IPS DF 6.9 (cell line): ENCODE measurements around the gene RNASEL.

Source experiments
- DNase-seq: peaks from one replicate; pipeline ENCODE4 v3.0.0-alpha.2; 2013; ENCODE audit warnings: low read depth, low spot score
- H3K27ac ChIP-seq: one replicate; pipeline ENCODE4 v1.5.1; 2013; ENCODE audit warnings: low read length, control low read depth
- H3K27me3 ChIP-seq: 2 replicates; pipeline ENCODE4 v1.6.1; 2013; ENCODE audit warnings: mild to moderate bottlenecking, low read length; ENCODE audit not compliant: control insufficient read depth, insufficient read depth
- H3K36me3 ChIP-seq: 2 replicates; pipeline ENCODE4 v1.6.1; 2013; ENCODE audit warnings: low read length; ENCODE audit not compliant: control insufficient read depth, insufficient read depth
- H3K4me1 ChIP-seq: 2 replicates; pipeline ENCODE4 v1.6.1; 2013; ENCODE audit warnings: low read length; ENCODE audit not compliant: control insufficient read depth, insufficient read depth
- H3K4me3 ChIP-seq: 2 replicates; pipeline ENCODE4 v1.5.1; 2013; ENCODE audit warnings: mild to moderate bottlenecking, low read length
- H3K9me3 ChIP-seq: 2 replicates; pipeline ENCODE4 v1.6.1; 2013; ENCODE audit warnings: low read length, inconsistent platforms; ENCODE audit not compliant: control insufficient read depth, insufficient read depth
- WGBS: extraction: QIAGEN DNeasy Blood & Tissue Kit; methylation state at CpG from one replicate; pipeline ENCODE4 v1.1.7; 2013; ENCODE audit warnings: mixed read lengths, missing lambda C conversion rate; ENCODE audit not compliant: insufficient read length, insufficient coverage; 5-methylcytosine and 5-hydroxymethylcytosine counted together

RNASEL gene

DNA sequence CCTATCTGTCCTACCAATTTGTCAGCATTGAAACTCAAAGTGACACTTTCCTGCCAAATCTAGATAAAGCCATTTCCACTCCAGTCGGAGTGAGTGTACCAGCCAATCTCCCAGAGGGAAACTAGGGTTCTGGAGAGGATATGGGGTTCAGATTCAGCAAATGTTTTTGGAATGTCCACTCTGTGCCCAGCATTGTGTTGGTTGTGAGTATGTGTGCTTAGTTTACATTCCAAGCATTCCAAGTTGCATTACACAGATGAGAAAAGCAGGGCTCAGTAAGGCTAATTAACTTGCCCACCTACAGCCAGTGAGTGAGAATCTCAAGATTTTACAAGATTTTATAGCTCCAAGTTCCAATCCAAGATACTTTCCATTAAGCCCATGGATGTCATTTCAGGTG lies 41.5 kb upstream of the RNASEL start:
- no peak overlapping the region for H3K4me3 ChIP-seq
- no CpG with 5 or more reads among the region's 1 CpG for WGBS
- H3K27me3 ChIP-seq = no peaks in the 10 kb centered on the region
- no peaks in the 10 kb centered on the region for H3K36me3 ChIP-seq
- no peaks in the 10 kb centered on the region; the same call in 1 of the 2 replicates for H3K4me1 ChIP-seq
- no peak overlapping the region for H3K27ac ChIP-seq
- H3K9me3 ChIP-seq = no peaks in the 10 kb centered on the region
- DNase-seq = no peak

DNA sequence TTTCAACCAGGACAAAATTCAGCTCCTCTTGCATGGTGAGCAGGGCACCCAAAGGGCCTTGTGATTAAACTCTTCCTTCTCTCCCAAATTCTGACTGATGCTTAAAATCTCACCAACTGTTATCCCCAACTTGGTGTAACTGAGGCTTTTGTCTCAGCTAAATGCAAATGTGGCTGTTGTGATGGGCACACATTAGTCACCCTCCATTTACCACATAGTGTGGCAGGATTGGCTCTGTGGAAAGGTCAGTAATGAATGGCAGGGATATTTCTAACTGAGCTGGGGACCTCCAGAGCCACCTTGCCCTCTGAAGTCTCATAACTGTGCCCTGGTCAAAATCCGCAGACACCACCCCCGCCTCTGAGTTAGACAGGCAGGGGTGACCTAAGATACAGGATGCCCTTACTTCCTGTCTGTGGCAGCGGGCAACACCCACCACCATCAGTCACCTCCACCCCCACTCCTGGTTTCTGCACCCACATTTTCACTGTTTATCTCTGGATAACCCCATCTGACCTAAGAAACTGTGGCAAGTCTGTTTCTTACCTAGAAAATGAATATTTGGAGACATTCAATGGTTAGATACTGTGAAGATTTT lies 40.5 kb upstream of the RNASEL start:
- no peak overlapping the region for H3K27ac ChIP-seq
- no peaks in the 10 kb centered on the region for H3K36me3 ChIP-seq
- H3K27me3 ChIP-seq = no peaks in the 10 kb centered on the region
- H3K9me3 ChIP-seq = no peaks in the 10 kb centered on the region
- H3K4me3 ChIP-seq = no peak overlapping the region
- no peak for DNase-seq
- WGBS = no CpG with 5 or more reads among the region's 3 CpGs
- H3K4me1 ChIP-seq = no peaks in the 10 kb centered on the region; the same call in 1 of the 2 replicates

DNA sequence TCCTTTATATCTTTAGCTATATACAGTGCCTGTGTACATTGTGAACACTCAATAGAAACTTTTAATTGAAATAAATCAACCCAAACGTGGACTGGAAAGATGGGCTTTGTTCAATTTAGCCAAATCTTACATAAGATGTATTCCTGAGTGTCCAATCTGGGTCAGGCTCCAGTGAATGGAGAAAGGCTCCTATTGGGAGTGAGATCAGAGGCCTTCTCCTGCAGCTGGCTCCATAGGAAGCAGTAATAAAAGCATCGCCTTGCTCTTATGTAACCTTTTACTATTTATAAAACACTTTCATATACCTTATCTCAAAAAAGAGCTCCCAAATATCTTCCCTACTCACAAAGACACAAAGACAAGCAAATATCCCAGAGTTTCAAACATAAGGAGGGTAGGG lies 40.0 kb upstream of the RNASEL start:
- Histone ChIP-seq H3K9me3 (no peaks in the 10 kb centered on the region), H3K4me3 (no peak overlapping the region), H3K36me3 (no peaks in the 10 kb centered on the region), H3K4me1 (no peaks in the 10 kb centered on the region; the same call in 1 of the 2 replicates), H3K27ac (no peak overlapping the region), H3K27me3 (no peaks in the 10 kb centered on the region)
- WGBS = 100% methylated on average over 1 of the region's 2 CpGs
- no peak for DNase-seq

DNA sequence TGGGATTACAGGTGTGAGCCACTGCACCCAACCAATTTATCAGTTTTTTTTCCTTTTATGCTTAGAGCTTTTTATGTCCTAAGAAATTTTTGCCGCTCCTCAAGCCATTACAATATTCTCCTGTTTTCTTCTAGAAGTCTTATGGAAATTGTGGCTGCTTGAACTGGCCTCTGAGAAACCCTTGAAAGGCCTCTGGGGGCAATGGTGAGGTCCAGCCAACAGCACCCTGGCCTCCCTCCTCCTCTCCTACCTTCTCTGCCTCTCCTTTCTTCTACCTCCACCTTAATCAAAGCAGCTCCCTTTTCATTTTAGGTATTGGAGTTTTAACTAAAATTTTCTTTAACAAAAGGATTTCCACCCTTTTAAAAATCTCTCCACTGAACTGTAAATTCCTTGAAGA lies 39.6 kb upstream of the RNASEL start:
- H3K4me1 ChIP-seq = no peaks in the 10 kb centered on the region; the same call in 1 of the 2 replicates
- WGBS = no CpG with 5 or more reads among the region's 1 CpG

DNA sequence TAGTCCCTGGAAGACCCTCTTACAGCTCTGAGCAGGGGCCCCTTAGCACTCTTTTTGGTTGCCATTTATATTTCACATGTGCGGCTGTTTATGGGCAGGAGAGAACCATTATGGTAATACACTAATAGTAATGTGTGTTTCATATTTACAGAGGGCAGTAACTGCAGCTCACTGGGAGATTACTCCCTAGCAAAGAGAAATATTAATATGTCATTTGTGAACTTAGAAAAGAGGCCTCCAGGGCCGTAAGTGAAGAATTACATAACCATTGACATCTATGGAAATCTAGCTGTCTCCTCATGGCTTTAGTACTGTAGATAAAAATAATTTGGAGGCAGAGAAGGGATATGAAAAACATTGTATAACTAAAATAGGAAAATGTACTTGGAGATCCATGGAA lies 38.6 kb upstream of the RNASEL start:
- DNase-seq = no peak
- H3K4me1 ChIP-seq = peaks cover 2% of the 10 kb centered on the region; the same call in 1 of the 2 replicates
- no peak overlapping the region for H3K27ac ChIP-seq
- no peak overlapping the region for H3K4me3 ChIP-seq
- no CpG with 5 or more reads among the region's 2 CpGs for WGBS
- H3K27me3 ChIP-seq = no peaks in the 10 kb centered on the region
- H3K36me3 ChIP-seq = no peaks in the 10 kb centered on the region
- H3K9me3 ChIP-seq = no peaks in the 10 kb centered on the region

More for the DNA sequence above, 39.6 kb upstream of the RNASEL start:
- H3K4me3 ChIP-seq = no peak overlapping the region
- no peaks in the 10 kb centered on the region for H3K9me3 ChIP-seq
- DNase-seq = no peak
- no peak overlapping the region for H3K27ac ChIP-seq
- no peaks in the 10 kb centered on the region for H3K27me3 ChIP-seq
- no peaks in the 10 kb centered on the region for H3K36me3 ChIP-seq

DNA sequence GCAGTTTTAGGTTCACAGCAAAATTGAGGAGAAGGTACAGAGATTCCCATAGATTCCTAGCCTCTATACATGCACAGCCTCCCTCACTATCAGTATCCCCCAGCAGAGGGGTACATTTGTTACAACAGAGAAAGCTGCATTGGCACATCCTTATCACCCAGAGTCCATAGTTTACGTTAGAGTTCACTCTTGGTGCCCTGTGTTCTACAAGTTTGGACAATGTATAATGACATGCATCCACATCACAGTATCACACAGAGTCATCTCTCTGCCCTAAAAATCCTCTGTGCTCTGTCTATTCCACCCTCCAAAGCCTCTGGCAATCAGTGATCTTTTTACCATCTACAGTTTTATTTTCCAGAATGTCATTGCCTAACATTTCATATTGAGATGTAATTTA lies 37.5 kb upstream of the RNASEL start:
- Histone ChIP-seq H3K4me3 (no peak overlapping the region), H3K27ac (no peak overlapping the region), H3K36me3 (no peaks in the 10 kb centered on the region), H3K4me1 (peaks cover 2% of the 10 kb centered on the region; the same call in 1 of the 2 replicates), H3K9me3 (no peaks in the 10 kb centered on the region), H3K27me3 (no peaks in the 10 kb centered on the region)
- WGBS = no CpG with 5 or more reads among the region's 1 CpG
- DNase-seq = no peak

DNA sequence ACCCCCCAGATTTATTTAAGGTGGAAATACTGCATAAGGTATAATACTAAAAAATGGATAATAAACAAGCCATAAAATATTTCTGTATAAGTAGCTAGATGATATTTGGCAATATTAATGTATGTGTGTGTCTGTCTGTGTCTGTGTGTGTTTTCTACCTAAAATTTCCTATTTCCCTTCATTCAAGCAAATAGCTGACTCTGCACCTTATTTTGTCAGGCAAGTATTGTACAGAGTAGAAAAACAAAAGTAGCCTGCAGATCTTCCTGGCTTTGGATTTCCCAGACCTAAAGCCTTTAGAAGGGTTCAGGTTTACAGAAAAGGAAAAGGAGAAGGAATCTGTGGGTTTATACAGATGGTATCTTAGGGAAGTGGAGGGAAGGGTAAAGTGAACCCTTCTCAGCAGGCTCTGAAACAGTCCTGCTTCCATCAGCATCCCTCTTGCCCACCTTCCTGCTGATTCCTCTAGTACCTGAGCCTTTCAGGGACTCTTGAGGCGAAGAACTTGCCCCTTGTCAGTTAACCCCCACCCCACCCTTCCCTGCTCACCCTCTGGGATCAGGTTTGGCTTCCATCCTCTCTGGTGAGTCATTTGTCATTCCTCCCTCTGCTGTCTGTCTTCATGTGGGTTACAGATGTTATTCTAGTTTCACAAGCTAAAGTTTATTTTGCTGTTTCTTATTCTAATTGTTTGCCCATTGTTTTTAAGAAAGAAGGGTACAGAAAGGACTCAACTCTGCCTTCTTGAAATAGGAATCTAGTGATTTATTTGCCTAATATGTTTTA lies 36.9 kb upstream of the RNASEL start:
- Histone ChIP-seq H3K36me3 (no peaks in the 10 kb centered on the region), H3K27me3 (no peaks in the 10 kb centered on the region), H3K4me1 (peaks cover 2% of the 10 kb centered on the region; the same call in 1 of the 2 replicates), H3K4me3 (no peak overlapping the region), H3K9me3 (no peaks in the 10 kb centered on the region), H3K27ac (no peak overlapping the region)
- no CpG with 5 or more reads among the region's 1 CpG for WGBS
- no peak for DNase-seq

DNA sequence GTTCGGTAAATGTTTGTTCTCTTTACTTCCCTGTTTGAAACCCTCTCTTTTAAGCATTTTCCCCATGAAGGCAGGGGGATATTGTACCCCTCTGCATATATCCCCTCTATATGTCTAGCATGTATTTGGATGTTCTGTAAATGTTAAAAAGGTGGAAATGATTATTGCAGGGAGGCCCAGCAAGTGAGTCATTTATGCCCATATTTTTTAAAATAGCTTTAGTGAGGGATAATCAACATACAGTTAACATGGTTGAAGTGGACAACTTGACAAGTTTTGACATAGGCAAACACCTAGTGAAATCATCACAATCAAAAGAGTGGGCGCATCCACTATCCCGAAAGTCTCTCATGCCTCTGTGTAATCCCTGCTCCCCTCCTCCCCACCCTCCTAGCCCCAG lies 36.0 kb upstream of the RNASEL start:
- Histone ChIP-seq H3K4me3 (no peak overlapping the region), H3K4me1 (0 out of 2 replicates have a peak, but pooled peaks cover 2% of the 10 kb centered on the region), H3K27me3 (no peaks in the 10 kb centered on the region), H3K36me3 (no peaks in the 10 kb centered on the region), H3K9me3 (no peaks in the 10 kb centered on the region), H3K27ac (no peak overlapping the region)
- 100% methylated on average over 1 of the region's 3 CpGs for WGBS
- no peak for DNase-seq

DNA sequence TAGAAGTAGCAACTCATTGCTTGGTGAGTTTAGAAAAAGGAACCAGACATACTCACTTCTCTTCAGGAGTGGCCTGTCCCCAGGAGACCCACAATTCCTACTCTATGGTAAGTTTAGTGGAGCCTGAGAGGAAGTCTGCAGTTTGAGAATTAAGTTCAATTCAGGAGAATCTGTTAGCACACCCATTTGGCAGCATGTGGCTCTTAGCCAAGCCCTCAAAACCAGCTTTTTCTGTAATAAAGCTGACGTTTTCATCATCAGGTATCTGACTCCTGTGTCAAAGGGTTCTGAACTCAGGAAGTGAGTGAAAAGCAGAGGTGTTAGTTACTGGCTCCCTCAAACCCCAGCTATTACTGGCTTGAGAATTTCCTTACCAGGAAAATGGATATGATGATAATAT lies 35.5 kb upstream of the RNASEL start:
- no peaks in the 10 kb centered on the region for H3K36me3 ChIP-seq
- no CpG with 5 or more reads among the region's 1 CpG for WGBS
- H3K4me1 ChIP-seq = 0 out of 2 replicates have a peak, but pooled peaks cover 2% of the 10 kb centered on the region
- no peak for DNase-seq
- H3K27me3 ChIP-seq = no peaks in the 10 kb centered on the region
- no peak overlapping the region for H3K4me3 ChIP-seq
- no peak overlapping the region for H3K27ac ChIP-seq
- no peaks in the 10 kb centered on the region for H3K9me3 ChIP-seq

DNA sequence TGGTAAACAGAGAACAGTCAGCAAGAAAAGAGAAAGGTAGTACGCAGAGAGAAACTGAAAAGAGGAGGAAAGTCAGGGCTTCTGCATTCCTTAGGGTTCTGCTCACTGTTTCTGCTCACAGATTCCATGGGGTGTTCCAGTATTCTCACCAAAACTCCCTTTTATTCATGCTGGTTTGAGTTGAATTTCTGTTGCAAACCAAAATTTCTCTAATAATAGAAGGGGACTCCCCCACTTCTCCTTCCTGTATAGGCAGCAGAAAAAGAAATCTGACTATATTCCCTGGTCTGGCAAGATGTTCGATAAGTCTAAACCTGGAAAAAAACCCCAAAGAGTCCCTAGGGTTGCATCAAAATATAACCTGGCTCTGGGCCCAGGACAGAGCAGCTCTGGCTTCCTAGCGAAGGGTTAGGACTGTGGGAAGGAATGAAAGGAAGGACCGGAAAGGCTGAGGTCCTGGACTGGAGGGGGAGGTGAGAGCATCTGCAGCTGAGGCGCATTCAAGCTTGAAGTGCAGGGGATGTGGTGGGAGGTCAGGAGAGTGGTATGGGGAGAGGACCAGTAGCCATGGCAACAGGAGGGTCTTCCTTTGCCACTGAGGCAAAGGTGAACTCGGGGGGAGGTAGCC lies 34.0 kb upstream of the RNASEL start:
- H3K27ac ChIP-seq = no peak overlapping the region
- no peak overlapping the region for H3K4me3 ChIP-seq
- peaks cover 5% of the 10 kb centered on the region for H3K4me1 ChIP-seq
- no CpG with 5 or more reads among the region's 6 CpGs for WGBS
- no peaks in the 10 kb centered on the region for H3K27me3 ChIP-seq
- no peaks in the 10 kb centered on the region for H3K9me3 ChIP-seq
- H3K36me3 ChIP-seq = no peaks in the 10 kb centered on the region
- no peak for DNase-seq
